SK-N-SH (cell line): ENCODE data around the gene SLF2. TPM values are rescaled to one million over a fixed set of nuclear protein-coding genes. Genes with fewer than 3 reads are reported as not detected.

Source experiments
- CTCF ChIA-PET: fragments of 300-600, 350-600 bp; formaldehyde crosslinking; extraction: SDS; loops from one replicate; lab custom pipeline; 2021; lab: Yijun Ruan, JAX
- POLR2A ChIA-PET: fragments of 350-600 bp; sonication (Branson Sonifier 250); formaldehyde crosslinking; extraction: SDS; loops from one replicate; lab custom pipeline; 2020; ENCODE audit warnings: antibody characterized with exemption, inconsistent platforms; lab: Yijun Ruan, JAX
- DNase-seq: peaks from one replicate; pipeline ENCODE4 v3.0.0; 2012
- H2AFZ ChIP-seq: fragments of 200-600 bp; sonication (generic); 2 replicates; pipeline ENCODE4 v1.8.1; 2016; ENCODE audit warnings: antibody characterized with exemption, mild to moderate bottlenecking, low read depth
- H3F3A ChIP-seq: fragments of 200-600 bp; sonication (generic); replicated peaks from 2 replicates; pipeline ENCODE3; 2016; ENCODE audit warnings: antibody characterized with exemption, mild to moderate bottlenecking; ENCODE audit not compliant: insufficient read depth
- H3K27ac ChIP-seq, 2 experiments: fragments of 200-500 bp in 1 of 2; fragments of 200-600 bp in 1 of 2; sonication (Bioruptor generic) in 1 of 2; sonication (generic), shearing (Covaris generic) in 1 of 2; 2 replicates each; pipeline versions ENCODE4 v1.5.1 to v1.6.1; 2014 to 2016; ENCODE audit warnings: low read depth in 2 of 2, inconsistent platforms in 1 of 2, low read length in 1 of 2, mild to moderate bottlenecking in 1 of 2, mixed read lengths in 1 of 2
- H3K27me3 ChIP-seq: fragments of 200-600 bp; sonication (generic), shearing (Covaris generic); 2 replicates; pipeline ENCODE4 v1.6.1; 2016; ENCODE audit warnings: mixed run types; ENCODE audit not compliant: insufficient read depth
- H3K36me3 ChIP-seq, 2 experiments: fragments of 200-500 bp in 1 of 2; fragments of 200-600 bp in 1 of 2; sonication (Bioruptor generic) in 1 of 2; sonication (generic) in 1 of 2; replicated peaks in 1 of 2; 2 replicates each; pipeline versions ENCODE3 to v1.5.1; 2014 to 2016; ENCODE audit warnings: low read length in 1 of 2, mild to moderate bottlenecking in 1 of 2; ENCODE audit not compliant: insufficient read depth in 2 of 2, control insufficient read depth in 1 of 2
- H3K4me1 ChIP-seq, 2 experiments: fragments of 200-500 bp in 1 of 2; fragments of 200-600 bp in 1 of 2; sonication (Bioruptor generic) in 1 of 2; sonication (generic), shearing (Covaris generic) in 1 of 2; 2 replicates each; pipeline versions ENCODE4 v1.5.1 to v1.6.1; 2014 to 2016; ENCODE audit warnings: low read depth in 1 of 2, low read length in 1 of 2, mixed run types in 1 of 2; ENCODE audit not compliant: insufficient read depth in 2 of 2, control insufficient read depth in 1 of 2
- H3K4me2 ChIP-seq: fragments of 200-600 bp; sonication (generic), shearing (Covaris generic); 2 replicates; pipeline ENCODE4 v1.6.1; 2017; ENCODE audit warnings: mixed run types
- H3K4me3 ChIP-seq, 2 experiments: fragments of 200-500 bp in 1 of 2; fragments of 200-600 bp in 1 of 2; sonication (Bioruptor generic) in 1 of 2; sonication (generic), shearing (Covaris generic) in 1 of 2; 2 replicates each; pipeline versions ENCODE4 v1.5.1 to v1.8.1; 2014 to 2016; ENCODE audit warnings: low read depth in 2 of 2, inconsistent platforms in 1 of 2, low read length in 1 of 2, mild to moderate bottlenecking in 1 of 2, mixed read lengths in 1 of 2, moderate library complexity in 1 of 2
- H3K79me2 ChIP-seq: fragments of 200-600 bp; sonication (generic); 2 replicates; pipeline ENCODE4 v1.8.1; 2017; ENCODE audit warnings: mild to moderate bottlenecking; ENCODE audit not compliant: insufficient read depth
- H3K9ac ChIP-seq: fragments of 200-600 bp; sonication (generic); 2 replicates; pipeline ENCODE4 v1.6.1; 2017; ENCODE audit warnings: mixed run types
- H3K9me2 ChIP-seq: fragments of 200-600 bp; sonication (generic); 2 replicates; pipeline ENCODE4 v1.6.1; 2017; ENCODE audit warnings: mixed run types
- H3K9me3 ChIP-seq: fragments of 200-600 bp; sonication (generic); 2 replicates; pipeline ENCODE4 v1.6.1; 2017; ENCODE audit warnings: mixed run types, mild to moderate bottlenecking, moderate library complexity
- H4K20me1 ChIP-seq: fragments of 200-600 bp; sonication (generic); 2 replicates; pipeline ENCODE4 v1.6.1; 2017; ENCODE audit warnings: mild to moderate bottlenecking, mixed run types; ENCODE audit not compliant: insufficient read depth
- CHD2 ChIP-seq: fragments of 150-350 bp; IDR thresholded peaks from 2 replicates; pipeline ENCODE4 v1.6.1; 2018; ENCODE audit warnings: low read length; ENCODE audit not compliant: partially characterized antibody
- EP300 ChIP-seq, 2 experiments: IDR thresholded peaks; 2 replicates each; pipeline versions ENCODE4 v1.4.0 to v1.6.1; 2012; ENCODE audit warnings: borderline replicate concordance in 1 of 2, low read depth in 1 of 2, low read length in 1 of 2
- FOXJ3 ChIP-seq: sonication (generic); formaldehyde crosslinking; IDR thresholded peaks from 2 replicates; pipeline ENCODE4 v1.5.1; 2020; ENCODE audit warnings: mild to moderate bottlenecking, missing genetic modification reagents
- JUND ChIP-seq: IDR thresholded peaks from 2 replicates; pipeline ENCODE4 v1.4.0; 2012
- MXI1 ChIP-seq: IDR thresholded peaks from 2 replicates; pipeline ENCODE4 v1.6.1; 2012; ENCODE audit warnings: mild to moderate bottlenecking, low read depth, low read length, improper control_type of control experiment
- NRF1 ChIP-seq: IDR thresholded peaks from 2 replicates; pipeline ENCODE4 v1.6.1; 2012; ENCODE audit warnings: low read depth, mild to moderate bottlenecking, low read length
- POLR2AphosphoS5 ChIP-seq: IDR thresholded peaks from 2 replicates; pipeline ENCODE4 v1.6.1; 2012; ENCODE audit warnings: low read depth, low read length
- RFX5 ChIP-seq: IDR thresholded peaks from 2 replicates; pipeline ENCODE4 v1.6.1; 2012; ENCODE audit warnings: mild to moderate bottlenecking, improper control_type of control experiment, low read length
- RXRA ChIP-seq: IDR thresholded peaks from 2 replicates; pipeline ENCODE4 v1.4.0; 2012; ENCODE audit warnings: low read depth, mild to moderate bottlenecking, borderline replicate concordance
- SIN3A ChIP-seq: IDR thresholded peaks from 2 replicates; pipeline ENCODE4 v1.6.1; 2012; ENCODE audit warnings: low read depth, mild to moderate bottlenecking, low read length, moderate library complexity, borderline replicate concordance
- TCF12 ChIP-seq: IDR thresholded peaks from 2 replicates; pipeline ENCODE4 v1.4.0; 2012
- WGBS: methylation state at CpG from one replicate; pipeline ENCODE4 v1.1.6; 2017; ENCODE audit warnings: low lambda C conversion rate; 5-methylcytosine and 5-hydroxymethylcytosine counted together
- polyA plus RNA-seq, 3 experiments: library from polyadenylated mRNA; depleted of rRNA; stranded (reverse); fragments of >200 nt; gene quantifications; 2 replicates each; pipeline ENCODE4 v1.2.3, GENCODE V29; 2012
- TF ChIP-seq, protein P1 (sequence below): fragments of 150-350 bp; IDR thresholded peaks from 2 replicates; pipeline ENCODE4 v1.6.1; 2017; ENCODE audit warnings: antibody characterized with exemption, low read length, low read depth, borderline replicate concordance
- TF ChIP-seq, protein P2 (sequence below): IDR thresholded peaks from 2 replicates; pipeline ENCODE4; 2012
- TF ChIP-seq, protein P3 (sequence below): IDR thresholded peaks from 2 replicates; pipeline ENCODE4 v1.4.0; 2012; ENCODE audit warnings: low read depth

SLF2 gene
- polyA plus RNA-seq, 1 of the 3 experiments (the other 2 are of a cell fraction): 6.3 TPM

DNA sequence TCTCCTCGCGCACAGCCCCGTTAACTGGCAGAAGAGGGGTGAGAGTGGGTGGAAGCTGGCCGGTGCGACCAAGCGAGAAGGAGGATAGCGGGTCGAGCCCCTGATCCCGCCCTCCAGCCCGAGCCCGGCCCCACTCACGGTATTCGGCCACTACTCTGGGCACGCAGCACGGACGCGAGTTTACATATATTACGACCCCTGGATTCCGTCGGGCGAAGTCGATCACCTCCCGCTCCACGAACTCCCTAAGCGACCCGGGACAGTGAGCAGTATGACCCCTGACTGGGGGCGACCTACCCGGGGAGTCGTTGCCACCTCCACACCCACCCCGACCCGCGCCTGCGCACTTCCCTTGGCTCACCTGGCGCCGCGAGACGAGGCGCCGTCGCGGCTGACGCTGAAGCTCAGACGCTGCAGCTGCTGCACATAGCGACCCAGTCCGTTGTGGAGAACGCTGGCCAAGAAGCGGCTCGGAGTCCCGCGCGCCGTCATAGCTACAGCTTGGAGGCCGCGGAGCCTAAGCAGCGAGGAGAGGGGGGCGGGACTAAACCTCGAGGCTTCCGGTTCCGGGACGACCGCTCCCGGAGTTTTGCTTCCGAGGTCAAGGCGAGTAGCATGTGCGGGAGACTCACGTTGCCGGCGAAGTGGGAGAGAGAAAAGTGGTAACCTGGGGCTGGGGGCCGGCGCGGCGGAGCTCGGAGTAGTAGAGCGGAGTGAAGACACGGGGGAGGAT lies 74.4 kb downstream of the SLF2 start, which contains the start of the genes MRPL43 and TWNK (continued):
- TF ChIP-seq, protein P1, sequence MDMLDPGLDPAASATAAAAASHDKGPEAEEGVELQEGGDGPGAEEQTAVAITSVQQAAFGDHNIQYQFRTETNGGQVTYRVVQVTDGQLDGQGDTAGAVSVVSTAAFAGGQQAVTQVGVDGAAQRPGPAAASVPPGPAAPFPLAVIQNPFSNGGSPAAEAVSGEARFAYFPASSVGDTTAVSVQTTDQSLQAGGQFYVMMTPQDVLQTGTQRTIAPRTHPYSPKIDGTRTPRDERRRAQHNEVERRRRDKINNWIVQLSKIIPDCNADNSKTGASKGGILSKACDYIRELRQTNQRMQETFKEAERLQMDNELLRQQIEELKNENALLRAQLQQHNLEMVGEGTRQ: no peak
- TF ChIP-seq SIN3A (peak; percentile 91), FOXJ3 (no peak), TCF12 (no peak), POLR2AphosphoS5 (peak; percentile 83), JUND (no peak), EP300 (IDR thresholded peaks at IDR 0.05; ENCODE audit: borderline replicate concordance in 1 of 2, low read depth in 1 of 2, low read length in 1 of 2) (no peak; a peak in 1 of 4 replicates), CHD2 (peak; percentile 88)
- TF ChIP-seq, protein P2, sequence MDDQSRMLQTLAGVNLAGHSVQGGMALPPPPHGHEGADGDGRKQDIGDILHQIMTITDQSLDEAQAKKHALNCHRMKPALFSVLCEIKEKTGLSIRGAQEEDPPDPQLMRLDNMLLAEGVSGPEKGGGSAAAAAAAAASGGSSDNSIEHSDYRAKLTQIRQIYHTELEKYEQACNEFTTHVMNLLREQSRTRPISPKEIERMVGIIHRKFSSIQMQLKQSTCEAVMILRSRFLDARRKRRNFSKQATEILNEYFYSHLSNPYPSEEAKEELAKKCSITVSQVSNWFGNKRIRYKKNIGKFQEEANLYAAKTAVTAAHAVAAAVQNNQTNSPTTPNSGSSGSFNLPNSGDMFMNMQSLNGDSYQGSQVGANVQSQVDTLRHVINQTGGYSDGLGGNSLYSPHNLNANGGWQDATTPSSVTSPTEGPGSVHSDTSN: no peak

DNA sequence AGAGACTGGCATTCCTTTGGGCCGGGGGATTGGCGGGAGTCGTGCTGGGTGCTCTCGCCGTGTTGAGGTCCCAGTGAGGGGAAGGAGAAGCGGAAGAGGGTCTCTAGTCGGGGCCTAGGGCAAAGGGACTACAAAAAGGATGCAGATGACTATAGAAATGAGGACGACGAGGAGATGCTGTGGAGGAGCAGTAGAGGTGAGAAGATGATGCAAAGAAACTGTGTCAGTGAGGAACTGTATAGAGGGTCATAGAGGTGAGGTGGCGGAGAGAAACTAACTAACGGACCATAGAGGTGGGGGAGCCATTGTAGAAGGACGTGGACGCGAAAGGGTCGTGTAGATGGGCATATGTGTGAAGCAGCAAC lies 74.9 kb downstream of the SLF2 start:
- H3K4me2 ChIP-seq: peak overlapping the region; percentile 98
- peaks cover 57% of the 10 kb centered on the region for H3K79me2 ChIP-seq
- no peaks in the 10 kb centered on the region for H3K9me3 ChIP-seq
- H3K36me3 ChIP-seq: peaks cover 29 to 47% of the 10 kb centered on the region in 2 experiments
- peaks cover 21 to 45% of the 10 kb centered on the region in 2 experiments for H3K4me1 ChIP-seq
- no peaks in the 10 kb centered on the region for H3K27me3 ChIP-seq
- H3K9me2 ChIP-seq: no peaks in the 10 kb centered on the region
- H3K4me3 ChIP-seq: peak overlapping the region; percentile 85 to 98
- peak overlapping the region; percentile 56 to 95; a peak in 2 of 4 replicates for H3K27ac ChIP-seq
- ChIA-PET POLR2A (interaction anchor here (0.8 to 1.0 kb wide), 2 partner anchors 10 to 19 kb away, joined by 3 read pairs; no protein-coding TSS in a partner anchor), CTCF (interaction anchor here (0.7 to 24.5 kb wide), 5 partner anchors 10 to 29 kb away, joined by 3 to 443 read pairs (median 17); partner anchors contain the start of gene LZTS2)
- no peak for TF ChIP-seq MXI1
- no peak for TF ChIP-seq SIN3A
- no peak for TF ChIP-seq RXRA
- no peak for TF ChIP-seq RFX5
- TF ChIP-seq NRF1: no peak
- TF ChIP-seq, protein P3, sequence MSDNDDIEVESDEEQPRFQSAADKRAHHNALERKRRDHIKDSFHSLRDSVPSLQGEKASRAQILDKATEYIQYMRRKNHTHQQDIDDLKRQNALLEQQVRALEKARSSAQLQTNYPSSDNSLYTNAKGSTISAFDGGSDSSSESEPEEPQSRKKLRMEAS: no peak
- peak overlapping the region; percentile 90 for H2AFZ ChIP-seq
- 0 out of 2 replicates have a peak, but pooled peaks cover 4% of the 10 kb centered on the region for H4K20me1 ChIP-seq
- under 1% methylated on average over 15 of the region's 15 CpGs for WGBS
- no peaks in the 10 kb centered on the region for H3F3A ChIP-seq
- peak overlapping the region; percentile 84 for H3K9ac ChIP-seq
- no peak for DNase-seq
